Mesenteric fat pad (tissue), 1 donor: ENCODE measurements around the gene TYW3. TPM values are rescaled to one million over a fixed set of nuclear protein-coding genes. Genes with fewer than 3 reads are reported as not detected.
"Not testable (repeated sequence)": the region's sequence is repeated elsewhere in the genome, so short reads cannot be mapped to it uniquely, and the experiment has no call there.

Source experiments
- DNase-seq: peaks from one replicate; pipeline ENCODE4 v3.0.0-alpha.2; 2020; ENCODE audit warnings: low spot score
- total RNA-seq: library from RNA; stranded (reverse); fragmentation: NEBNext Ultra II Directional; extraction: Animal tissue kit (Norgen Biotek cat#: 25700); gene quantifications from one replicate; pipeline ENCODE4 v1.2.1, GENCODE V29; 2021
- donor health status: DM: yes; HTN: yes; CAD: no.

TYW3 gene
- total RNA-seq, 1 donor from 2014 or later, result 17.9 TPM

DNA sequence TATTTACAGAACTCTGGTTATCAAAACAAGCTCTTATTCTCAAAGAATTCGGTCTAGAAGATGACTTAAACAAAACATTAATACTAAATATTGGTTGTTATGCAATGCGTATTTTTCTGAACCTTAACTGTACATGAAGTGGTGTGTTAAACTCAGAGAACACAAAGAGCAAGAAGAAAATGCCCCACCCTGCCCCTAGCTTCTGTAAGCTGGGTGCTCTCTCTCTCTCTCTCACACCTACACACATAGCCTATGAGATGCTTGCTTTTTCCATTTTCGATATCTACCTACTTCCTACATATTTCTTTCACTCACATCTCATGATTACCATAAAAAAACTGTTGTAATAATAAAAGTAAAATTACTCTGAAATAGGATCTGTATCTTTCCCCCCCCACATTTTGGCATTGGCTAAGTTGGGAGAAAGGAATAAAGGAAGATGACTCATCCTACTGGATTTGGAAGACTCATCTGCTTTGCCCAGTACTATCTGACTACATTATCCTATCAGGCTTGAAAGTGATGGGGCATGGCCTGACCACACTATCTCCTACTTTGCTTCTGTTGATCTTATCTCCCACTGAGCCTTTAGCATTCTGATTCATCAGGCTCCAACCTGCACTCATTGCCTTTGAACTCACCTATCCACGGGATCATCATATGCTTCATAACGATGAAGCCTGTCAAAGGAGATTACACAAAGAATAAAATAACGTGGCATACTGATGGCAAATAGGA lies 3.0 kb upstream of the TYW3 start:
- DNase-seq, result no peak

DNA sequence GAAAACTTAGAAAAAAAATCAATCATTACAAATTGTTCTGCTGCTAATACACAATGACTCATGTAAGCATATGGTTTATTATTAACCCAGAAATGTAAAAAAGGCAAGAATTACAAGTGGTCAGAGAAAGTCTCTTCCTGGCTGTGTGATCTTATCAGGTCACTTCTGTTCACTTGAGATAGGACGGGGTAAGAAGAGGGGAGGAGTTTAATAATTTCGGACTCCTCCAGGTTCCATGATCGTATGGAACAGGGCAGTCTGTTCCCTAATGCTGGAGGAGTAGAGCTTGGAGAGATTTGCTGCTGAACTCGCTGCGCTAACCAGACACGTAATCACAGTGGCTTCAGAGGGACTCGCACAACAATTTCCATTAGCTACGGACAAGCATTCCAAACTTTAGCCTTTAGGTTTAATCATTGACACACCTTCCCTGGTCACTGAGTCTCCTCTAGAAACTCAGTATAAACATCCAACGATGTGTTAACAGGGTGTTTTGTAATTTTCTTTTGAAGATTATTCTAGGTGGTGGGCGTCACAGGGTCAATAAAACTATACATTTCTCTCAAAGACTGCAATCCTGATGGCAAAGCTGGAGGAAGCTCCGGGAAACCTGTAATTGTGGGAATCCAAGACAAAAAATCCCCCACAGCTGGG lies 1.4 kb upstream of the TYW3 start:
- DNase-seq, result no peak

DNA sequence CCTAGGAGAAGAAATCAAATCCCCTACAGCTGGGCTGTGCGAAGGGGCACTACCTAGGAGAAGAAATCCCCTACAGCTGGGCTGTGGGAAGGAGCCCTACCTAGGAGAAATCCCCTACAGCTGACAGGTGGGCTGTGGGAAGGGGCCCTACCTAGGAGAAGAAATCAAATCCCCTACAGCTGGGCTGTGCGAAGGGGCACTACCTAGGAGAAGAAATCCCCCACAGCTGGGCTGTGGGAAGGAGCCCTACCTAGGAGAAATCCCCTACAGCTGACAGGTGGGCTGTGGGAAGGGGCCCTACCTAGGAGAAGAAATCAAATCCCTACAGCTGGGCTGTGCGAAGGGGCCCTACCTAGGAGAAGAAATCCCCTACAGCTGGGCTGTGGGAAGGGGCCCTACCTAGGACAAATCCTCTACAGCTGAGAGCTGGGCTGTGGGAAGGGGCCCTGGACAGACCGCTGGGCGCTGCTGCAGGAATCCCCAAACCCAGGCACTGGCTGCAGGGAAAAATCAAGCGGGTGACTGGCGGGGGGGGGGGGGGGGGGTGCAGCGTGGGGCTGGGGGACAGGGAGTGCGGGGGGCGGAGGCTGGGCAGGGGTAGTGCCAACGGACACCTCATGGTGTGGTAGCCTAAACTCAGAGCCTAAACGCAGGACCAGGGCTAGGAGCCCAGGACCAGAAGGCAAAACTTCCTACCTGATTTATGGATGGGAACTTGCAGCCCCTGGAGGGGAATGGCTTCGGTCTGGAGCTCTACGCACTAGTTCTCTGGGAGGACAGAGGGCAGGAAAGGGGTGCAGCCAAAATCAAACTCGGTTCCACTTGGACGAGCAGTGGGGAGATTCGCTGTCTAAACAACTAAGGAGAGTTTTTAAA lies 643 bp upstream of the TYW3 start:
- not testable (repeated sequence) for DNase-seq

DNA sequence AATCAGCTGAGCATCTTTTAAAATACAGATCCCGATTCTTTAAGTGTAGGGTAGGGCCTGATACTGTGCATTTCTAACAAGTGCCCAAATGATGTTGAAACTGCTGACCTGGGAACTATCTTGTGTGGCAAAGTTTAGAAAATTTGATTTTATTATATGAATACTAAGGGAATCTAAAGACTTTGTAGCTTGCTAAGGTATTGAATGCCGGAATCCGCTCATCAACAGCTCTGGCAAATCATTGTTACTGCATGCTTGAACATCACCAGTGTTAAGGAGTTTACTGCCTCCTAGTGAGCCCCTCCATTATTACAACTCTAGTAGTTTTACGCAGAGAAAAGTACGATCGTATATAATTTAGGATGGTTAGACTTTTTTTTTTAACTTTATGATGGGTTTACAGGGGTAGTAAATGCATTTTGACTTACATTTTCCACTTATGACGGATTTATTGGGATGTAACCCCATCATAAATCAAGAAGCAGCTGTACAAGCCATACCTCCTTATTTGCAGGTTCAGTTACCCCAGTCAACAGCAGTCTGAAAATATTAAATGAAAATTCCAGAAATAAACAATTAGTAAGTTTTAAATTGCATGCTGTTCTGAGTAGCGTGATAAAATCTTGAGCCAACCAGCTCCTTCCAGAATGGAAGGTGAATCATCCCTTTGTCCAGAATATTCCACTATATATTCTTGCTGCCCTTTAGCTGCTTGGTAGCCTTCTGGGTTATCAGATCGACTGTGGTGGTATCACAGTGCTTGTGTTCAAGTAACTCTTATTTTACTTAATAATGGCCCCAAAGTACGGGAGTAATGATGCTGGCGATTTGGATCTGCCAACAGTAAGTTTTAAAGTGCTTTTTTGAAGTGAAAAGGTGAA lies 892 bp downstream of the TYW3 start:
- DNase-seq, result no peak

DNA sequence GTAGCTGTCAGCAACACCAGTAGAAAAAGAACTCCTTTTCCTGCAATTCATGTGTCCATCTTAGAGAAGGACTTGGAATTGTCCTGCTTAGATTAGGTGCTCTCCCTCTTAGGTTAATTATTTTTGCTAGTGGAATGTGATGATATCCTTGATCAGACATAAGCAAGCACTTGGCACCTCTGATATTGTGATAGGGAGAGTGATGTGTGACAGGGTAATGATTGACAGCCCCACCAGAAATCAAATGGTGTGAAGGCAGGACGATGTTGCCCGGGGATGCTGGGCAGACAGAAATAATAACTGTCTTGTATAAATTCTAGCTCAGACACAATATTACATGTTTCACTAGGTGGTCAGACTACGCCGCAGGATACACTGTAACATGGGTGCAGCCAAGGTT lies 4.4 kb downstream of the TYW3 start:
- DNase-seq, result no peak

DNA sequence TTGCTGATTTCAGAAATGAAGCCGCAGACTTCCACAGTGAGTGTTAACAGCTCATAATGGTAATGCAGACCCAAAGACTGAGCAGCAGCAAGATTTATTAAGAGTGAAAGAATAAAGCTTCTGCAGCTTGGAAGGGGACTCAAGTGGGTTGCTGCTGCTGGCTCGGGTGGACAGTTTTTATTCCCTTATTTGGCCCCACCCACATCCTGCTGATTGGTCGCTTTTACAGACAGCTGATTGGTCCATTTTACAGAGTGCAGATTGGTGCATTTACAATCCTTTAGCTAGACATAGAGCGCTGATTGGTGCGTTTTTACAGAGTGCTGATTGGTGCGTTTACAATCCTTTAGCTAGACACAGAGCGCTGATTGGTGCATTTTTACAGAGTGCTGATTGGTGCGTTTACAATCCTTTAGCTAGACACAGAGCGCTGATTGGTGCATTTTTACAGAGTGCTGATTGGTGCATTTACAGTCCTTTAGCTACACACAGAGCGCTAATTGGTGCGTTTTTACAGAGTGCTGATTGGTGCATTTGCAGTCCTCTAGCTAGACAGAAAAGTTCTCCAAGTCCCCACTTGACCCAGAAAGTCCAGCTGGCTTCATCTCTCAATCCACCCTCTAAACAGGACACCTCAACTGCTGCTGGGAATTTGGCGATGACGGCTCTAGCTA lies 7.5 kb downstream of the TYW3 start:
- not testable (repeated sequence) for DNase-seq

DNA sequence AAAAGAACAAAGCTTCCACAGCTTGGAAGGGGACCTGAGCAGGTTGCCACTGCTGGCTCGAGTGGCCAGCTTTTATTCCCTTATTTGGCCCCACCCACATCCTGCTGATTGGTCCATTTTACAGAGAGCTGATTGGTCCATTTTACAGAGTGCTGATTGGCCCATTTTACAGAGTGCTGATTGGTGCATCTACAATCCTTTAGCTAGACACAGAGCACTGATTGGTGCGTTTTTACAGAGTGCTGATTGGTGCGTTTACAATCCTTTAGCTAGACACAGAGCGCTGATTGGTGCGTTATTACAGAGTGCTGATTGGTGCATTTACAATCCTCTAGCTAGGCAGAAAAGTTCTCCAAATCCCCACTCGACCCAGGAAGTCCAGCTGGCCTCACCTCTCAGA lies 12.3 kb downstream of the TYW3 start:
- not testable (repeated sequence) for DNase-seq

DNA sequence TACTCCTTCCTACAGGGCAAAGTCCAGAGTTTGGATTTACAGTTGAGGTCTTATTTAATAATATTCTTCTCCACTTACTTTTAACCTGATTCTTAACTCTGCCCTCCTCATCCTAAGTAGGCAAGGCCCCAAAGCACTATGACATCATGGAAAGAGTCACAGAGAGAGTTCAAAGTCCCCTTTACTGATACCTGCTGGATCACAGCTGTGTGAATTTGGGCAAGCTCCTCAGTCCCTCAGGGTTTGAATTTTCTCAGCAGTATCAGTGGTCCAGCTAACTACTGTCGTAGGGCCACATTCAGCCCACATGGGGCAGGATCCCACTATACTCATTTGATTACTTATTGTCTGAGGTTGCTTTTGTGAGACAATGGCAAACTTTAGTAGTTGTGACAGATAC lies 16.0 kb downstream of the TYW3 start:
- no peak for DNase-seq

DNA sequence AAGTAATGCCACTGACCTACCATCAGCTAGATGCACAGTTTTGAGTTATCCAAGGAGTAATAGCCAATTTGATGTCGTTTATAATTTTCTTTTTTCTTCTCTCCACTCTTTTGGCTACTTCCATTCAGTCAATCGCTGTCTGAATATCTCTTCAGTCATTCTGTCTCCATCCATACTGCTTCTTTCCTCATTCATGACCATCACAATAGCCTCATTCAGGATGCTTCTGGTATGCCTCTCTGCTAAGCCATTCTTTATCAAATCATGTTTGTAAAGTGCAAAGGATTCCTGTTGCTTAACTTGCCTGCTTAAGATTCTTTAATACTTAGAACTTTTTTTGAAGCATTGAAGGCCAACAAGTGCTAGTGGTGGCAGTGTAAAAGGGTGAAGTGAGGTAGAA lies 20.2 kb downstream of the TYW3 start:
- no peak for DNase-seq

DNA sequence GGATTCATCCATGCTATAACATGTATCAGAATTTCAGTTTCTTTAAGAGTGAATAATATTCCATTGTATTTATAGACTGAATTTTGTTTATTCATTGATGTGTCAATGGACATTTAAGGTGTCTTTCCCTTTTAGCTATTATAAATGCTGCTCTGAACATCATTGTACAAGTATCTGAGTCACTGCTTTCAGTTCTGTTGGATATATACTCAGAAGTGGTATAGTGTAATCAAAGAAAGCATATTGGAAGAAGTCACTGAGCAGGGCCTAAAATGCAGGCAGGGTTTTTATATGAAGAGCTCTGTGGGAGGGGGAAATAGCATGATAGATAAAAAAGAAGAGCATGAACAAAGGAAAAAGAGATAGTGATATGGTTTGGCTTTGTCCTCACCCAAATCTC lies 22.5 kb downstream of the TYW3 start:
- DNase-seq, result no peak

DNA sequence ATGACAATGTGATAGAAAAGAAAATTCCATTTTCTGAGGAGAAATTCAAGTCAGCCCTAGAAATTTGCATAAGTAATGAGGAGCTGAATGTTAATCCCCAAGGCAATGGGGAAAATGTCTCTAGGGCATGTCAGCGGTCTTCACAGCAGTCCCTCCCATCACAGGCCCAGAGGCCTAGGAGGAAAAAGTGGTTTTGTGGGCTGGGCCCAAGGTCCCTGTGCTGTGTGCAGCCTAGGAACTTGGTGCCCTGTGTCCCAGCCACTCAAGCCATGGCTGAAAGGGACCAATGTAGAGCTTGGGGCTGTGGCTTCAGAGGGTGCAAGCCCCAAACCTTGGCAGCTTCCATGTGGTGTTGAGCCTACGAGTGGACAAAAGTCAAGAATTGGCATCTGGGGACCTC lies 23.7 kb downstream of the TYW3 start:
- not testable (repeated sequence) for DNase-seq

DNA sequence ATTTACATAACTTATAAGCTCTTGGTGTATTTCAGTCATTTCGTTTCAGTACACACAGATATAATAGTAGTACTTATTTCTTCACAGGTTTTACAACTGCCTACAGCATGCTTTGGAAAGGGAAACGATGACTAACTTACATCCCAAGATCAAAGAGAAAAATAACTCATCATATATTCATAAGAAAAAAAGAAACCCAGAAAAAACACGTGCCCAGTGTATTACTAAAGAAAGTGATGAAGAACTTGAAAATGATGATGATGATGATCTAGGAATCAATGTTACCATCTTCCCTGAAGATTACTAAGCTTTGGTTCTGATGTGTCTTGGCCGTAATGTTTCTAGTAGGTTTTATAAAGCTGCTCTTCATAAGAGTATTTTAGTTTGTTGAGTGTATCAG lies 30.9 kb downstream of the TYW3 start:
- DNase-seq, result no peak

DNA sequence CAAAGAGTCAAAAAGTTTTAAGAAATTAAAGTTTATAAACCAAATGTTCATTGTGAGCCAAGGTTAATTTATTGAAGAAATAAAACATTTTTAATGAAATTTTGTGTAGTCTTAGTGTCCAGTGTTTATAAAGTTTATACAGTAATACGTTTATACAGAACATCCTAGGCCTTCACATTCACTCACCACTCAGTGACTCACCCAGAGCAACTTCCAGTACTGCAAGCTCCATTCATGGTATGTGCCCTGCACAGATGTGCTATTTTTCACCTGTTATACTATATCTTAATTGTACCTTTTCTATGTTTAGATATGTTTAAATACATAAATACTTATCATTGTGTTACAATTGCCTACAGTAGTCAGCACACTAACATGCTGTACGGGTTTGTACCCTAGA lies 33.6 kb downstream of the TYW3 start:
- DNase-seq, result no peak

DNA sequence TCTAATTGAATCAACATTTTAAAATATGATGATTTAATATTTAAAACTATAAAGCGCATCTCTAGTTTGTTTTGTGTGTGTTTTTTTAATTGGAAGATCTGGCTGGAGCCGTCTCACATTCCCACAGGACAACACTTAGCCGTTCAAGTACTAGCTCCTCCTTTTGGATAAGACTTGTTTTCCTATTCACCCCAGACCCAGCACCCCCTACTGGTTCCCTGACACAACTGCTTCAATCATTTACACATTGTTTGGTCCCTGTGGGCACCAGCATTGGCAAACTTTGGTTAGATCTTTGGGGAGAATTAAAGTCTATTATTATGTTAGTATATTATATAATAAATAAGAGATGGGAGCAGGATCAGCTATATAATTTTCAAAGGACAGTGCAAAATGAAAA lies 34.5 kb downstream of the TYW3 start:
- DNase-seq, result no peak

DNA sequence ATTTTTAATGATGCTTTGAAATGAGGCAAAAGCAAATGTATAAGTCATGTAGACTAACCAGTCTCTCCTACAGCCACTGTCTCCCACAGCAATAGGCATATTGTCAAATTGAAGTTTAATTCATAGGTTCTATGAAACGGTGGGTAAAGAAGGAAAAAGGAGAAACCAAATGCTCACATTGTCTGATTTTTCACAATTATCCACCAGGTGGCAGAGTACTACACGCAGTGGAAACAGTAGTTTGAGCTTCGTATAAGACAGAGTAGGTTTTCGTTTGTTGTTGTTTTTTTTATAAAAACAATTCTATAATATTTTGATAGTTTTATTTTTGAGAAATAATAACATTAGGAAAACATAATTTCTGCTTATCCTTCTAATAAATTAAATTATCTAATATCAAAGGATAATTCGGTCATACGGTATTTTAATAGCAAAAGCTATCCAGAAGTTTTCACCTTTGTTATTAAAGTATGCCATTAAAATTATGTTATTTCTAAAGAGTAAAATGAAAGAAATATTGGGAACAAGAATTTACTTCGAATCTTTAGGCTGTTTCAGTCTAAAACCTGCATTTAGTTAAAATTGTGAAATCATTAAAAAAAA lies 39.1 kb downstream of the TYW3 start:
- no peak for DNase-seq

DNA sequence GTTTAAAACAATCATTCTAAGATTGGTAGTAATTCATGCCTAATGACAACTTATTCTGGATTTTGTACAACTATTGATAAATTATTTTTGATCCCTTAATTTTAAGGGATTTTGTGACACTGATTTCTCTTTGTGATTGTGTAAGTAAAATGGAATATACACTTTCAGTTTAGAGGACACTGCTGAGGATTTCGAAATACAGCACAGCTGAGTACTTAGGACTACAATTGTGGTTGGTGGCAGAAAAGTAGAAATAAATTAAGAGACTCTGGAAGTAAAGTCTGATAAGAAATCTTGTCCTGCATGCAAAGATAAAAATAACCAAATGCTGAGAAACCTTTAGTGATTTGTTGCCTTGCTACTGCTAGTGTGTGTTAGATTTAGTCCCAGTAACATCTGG lies 40.0 kb downstream of the TYW3 start:
- DNase-seq, result no peak

DNA sequence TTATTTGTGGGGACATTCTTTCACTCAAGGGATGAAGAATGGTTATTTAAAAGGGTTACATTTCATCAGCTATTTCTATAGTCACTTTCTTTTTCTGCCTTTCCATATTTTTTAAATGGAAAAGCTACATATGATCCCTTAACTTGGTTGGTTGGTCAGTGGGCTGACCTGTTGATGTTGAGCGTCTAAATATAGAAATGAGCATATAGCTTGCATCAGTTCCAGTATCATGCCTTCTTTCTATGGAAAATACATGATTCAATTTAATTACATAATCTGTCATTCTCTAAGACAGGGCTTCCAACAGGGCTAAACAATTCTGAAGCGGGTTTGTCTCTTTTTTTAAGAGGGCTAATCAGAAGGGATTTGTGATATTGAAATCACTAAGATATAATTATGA lies 40.6 kb downstream of the TYW3 start:
- no peak for DNase-seq

DNA sequence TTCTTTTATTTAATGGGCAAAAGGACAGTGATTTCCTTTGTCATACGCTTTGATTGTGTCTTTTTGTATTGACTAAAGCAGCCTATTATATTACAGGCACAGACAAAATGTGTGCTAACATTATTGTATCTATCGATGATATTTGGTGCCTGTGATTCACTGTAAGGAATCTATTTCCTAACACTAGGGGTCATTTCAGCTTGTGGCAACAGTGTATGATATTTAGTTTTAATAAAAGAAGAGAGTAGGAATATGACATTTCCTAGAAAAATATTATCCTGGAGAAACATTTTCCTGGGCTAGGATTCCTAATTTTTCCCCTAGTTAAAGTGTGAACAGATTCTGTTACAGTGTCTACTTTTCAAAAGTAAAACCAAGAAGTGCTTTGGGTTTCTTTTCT lies 42.8 kb downstream of the TYW3 start:
- DNase-seq, result no peak

DNA sequence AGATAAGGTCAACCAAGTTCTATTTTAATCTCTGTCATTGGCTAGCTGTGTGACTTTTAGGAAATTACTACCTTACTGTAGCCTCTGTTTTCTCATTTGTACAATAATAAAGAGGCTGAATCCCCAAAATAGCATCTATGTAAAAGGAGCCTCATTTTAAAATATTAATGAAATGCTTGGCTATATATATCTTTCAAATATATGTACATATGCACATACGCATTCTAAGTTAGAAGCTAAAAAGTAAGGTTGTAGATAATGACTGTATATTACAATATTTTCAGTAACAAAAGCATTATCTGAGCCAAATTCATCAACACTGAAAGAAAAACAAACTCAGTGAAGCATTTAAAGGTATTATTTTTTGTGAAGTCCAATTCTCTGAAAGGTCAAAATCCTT lies 44.6 kb downstream of the TYW3 start:
- no peak for DNase-seq

DNA sequence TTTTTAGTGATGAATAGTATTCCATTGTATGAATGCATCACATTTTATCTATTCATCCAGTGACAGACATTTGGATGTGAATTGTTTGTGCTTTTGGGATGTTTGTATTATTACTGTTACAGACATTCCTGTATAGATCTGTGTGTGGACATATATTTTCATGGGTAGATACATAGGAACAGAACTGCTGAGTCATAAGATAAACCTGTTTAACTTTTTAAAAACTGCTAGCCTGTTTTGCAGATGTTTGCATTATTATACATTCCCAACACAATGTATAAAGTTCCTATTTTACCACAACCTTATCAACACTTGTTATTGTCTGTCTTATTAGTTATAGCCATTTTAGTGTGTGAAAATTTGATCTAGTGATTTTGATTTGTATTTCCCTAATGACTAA lies 46.8 kb downstream of the TYW3 start:
- DNase-seq, result no peak
